ENCODE measurements around the gene MED25. TPM values are rescaled to one million over a fixed set of nuclear protein-coding genes. Genes with fewer than 3 reads are reported as not detected.

The MED25 gene
- total and polyA plus RNA-seq, 2 of the 4 experiments (the other 2 are of a cell fraction): 4.7 to 38.5 TPM

DNA sequence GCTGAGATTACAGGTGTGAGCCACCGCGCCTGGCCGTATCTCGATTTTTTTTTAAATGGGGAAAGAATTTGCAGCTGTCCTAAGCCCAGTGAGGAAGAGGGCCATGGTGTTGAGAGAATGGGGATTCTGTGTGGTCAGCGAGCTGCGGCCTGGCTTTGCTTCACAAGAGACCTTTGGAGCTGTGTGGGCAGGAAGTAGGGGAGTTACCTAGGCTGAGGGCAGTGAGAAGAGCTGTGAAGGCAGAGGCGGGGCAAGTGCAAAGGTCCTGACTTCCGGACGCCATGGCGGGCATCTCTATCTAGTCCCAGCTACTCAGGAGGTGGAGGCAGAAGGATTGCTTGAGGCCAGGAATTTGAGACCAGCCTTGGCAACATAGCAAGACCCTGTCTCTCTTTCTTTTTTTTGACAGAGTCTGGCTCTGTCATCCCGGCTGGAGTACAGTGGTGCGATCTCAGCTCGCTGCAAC is 46.4 kb upstream of the MED25 start:
- H3K4me2 ChIP-seq (ENCODE audit: low read depth, low read length): no peak overlapping the region
- intact Hi-C loops (cut with micrococcal nuclease) (no loop called here), in situ Hi-C loops (cut with MboI; ENCODE audit: low sequenced_read_pairs) (no loop called here), dilution Hi-C loops (cut with HindIII; ENCODE audit: low sequenced_read_pairs, unreplicated experiment) (no loop called here)
- WGBS, 2 experiments (ENCODE audit: extremely low coverage in 2 of 2, insufficient read length in 1 of 2): 98% methylated on average over 8 of the region's 13 CpGs; no CpG with 5 or more reads in 1 of the 2 experiments
- POLR2A ChIA-PET (ENCODE audit: unreplicated experiment): no interaction called here
- H3K9me1 ChIP-seq (ENCODE audit: insufficient read depth, low read length): peaks cover 28% of the 10 kb centered on the region
- H3K9me3 ChIP-seq (ENCODE audit: control insufficient read depth, insufficient read depth, low read length): no peaks in the 10 kb centered on the region
- no peak overlapping the region for H2BK5ac ChIP-seq (ENCODE audit: low read depth, low read length, poor library complexity, severe bottlenecking)
- H3K36me3 ChIP-seq (ENCODE audit: control insufficient read depth, insufficient read depth, low read length): peaks cover 14% of the 10 kb centered on the region
- no peak overlapping the region for H4K8ac ChIP-seq (ENCODE audit: low read depth in 2 of 2, low read length in 2 of 2)
- no peak overlapping the region for H3K56ac ChIP-seq (ENCODE audit: extremely low read depth, insufficient read depth, low read length)
- no peak overlapping the region for H2AK9ac ChIP-seq (replicated peaks; ENCODE audit: low read depth, low read length, poor library complexity)
- ATAC-seq (ENCODE audit: low read depth): no peak
- no peak overlapping the region for H2BK120ac ChIP-seq (ENCODE audit: low read depth, low read length)
- H3K27me3 ChIP-seq (ENCODE audit: control insufficient read depth, insufficient read depth, low read length): no peaks in the 10 kb centered on the region
- peaks cover 64% of the 10 kb centered on the region for H4K20me1 ChIP-seq (ENCODE audit: insufficient read depth, low read length)
- no peak overlapping the region for H3K27ac ChIP-seq (ENCODE audit: insufficient read depth, low read length)
- no peak overlapping the region for H2BK20ac ChIP-seq (ENCODE audit: low read depth, low read length)
- H4K91ac ChIP-seq (ENCODE audit: insufficient read depth, low read depth, low read length): no peak overlapping the region
- no peak overlapping the region for H3K4ac ChIP-seq (ENCODE audit: low read depth, low read length)
- no peak overlapping the region for H3K14ac ChIP-seq (replicated peaks; ENCODE audit: low read depth, low read length)
- H3K4me1 ChIP-seq (ENCODE audit: control insufficient read depth, insufficient read depth, low read length): peaks cover 9% of the 10 kb centered on the region
- no peak overlapping the region for H2AK5ac ChIP-seq (ENCODE audit: low read depth, low read length)
- no peak overlapping the region for H3K4me3 ChIP-seq (ENCODE audit: insufficient read depth, low read depth, low read length)
- CTCF ChIA-PET: no interaction called here
- H3K79me1 ChIP-seq (ENCODE audit: low read depth in 1 of 2, low read length in 2 of 2): peaks cover 23 to 84% of the 10 kb centered on the region in 2 experiments
- no peak for DNase-seq
- H4K5ac ChIP-seq (ENCODE audit: low read depth, low read length): no peak overlapping the region
- H3K18ac ChIP-seq (ENCODE audit: low read depth, low read length): no peak overlapping the region
- H3K9ac ChIP-seq (ENCODE audit: low read depth, low read length): no peak overlapping the region
- H3K23ac ChIP-seq (ENCODE audit: low read depth, low read length): no peak overlapping the region
- BruUV-seq (replicated peaks): no TSS peak
- TF ChIP-seq MXI1 (IDR thresholded peaks at IDR 0.05; ENCODE audit: borderline replicate concordance, low read depth, low read length) (no peak), CHD1 (IDR thresholded peaks at IDR 0.05; ENCODE audit: low read depth, low read length) (no peak), POLR2A (IDR thresholded peaks at IDR 0.05; ENCODE audit: low read depth, low read length) (no peak), SMC3 (IDR thresholded peaks at IDR 0.05; ENCODE audit: low read depth, low read length) (no peak), CEBPB (IDR thresholded peaks at IDR 0.05; ENCODE audit: low read depth, low read length) (no peak), MAZ (IDR thresholded peaks at IDR 0.05; ENCODE audit: borderline replicate concordance, low read depth, low read length) (no peak), RAD21 (IDR thresholded peaks at IDR 0.05; ENCODE audit: low read length) (no peak), MAFK (IDR thresholded peaks at IDR 0.05; ENCODE audit: low read depth, low read length) (no peak), NFE2L2 (IDR thresholded peaks at IDR 0.05; ENCODE audit: low read depth, low read length) (no peak), RFX5 (IDR thresholded peaks at IDR 0.05; ENCODE audit: low read depth, low read length) (no peak), RCOR1 (IDR thresholded peaks at IDR 0.05; ENCODE audit: insufficient replicate concordance, low read length) (no peak), FOS (IDR thresholded peaks at IDR 0.05; ENCODE audit: low read depth, low read length) (no peak)
- TF ChIP-seq, protein P1, sequence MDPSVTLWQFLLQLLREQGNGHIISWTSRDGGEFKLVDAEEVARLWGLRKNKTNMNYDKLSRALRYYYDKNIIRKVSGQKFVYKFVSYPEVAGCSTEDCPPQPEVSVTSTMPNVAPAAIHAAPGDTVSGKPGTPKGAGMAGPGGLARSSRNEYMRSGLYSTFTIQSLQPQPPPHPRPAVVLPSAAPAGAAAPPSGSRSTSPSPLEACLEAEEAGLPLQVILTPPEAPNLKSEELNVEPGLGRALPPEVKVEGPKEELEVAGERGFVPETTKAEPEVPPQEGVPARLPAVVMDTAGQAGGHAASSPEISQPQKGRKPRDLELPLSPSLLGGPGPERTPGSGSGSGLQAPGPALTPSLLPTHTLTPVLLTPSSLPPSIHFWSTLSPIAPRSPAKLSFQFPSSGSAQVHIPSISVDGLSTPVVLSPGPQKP (IDR thresholded peaks at IDR 0.05; ENCODE audit: borderline replicate concordance, low read depth, low read length): no peak
- TF ChIP-seq, protein P2, sequence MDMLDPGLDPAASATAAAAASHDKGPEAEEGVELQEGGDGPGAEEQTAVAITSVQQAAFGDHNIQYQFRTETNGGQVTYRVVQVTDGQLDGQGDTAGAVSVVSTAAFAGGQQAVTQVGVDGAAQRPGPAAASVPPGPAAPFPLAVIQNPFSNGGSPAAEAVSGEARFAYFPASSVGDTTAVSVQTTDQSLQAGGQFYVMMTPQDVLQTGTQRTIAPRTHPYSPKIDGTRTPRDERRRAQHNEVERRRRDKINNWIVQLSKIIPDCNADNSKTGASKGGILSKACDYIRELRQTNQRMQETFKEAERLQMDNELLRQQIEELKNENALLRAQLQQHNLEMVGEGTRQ (IDR thresholded peaks at IDR 0.05; ENCODE audit: low read depth, low read length): no peak
- TF ChIP-seq, protein P3, sequence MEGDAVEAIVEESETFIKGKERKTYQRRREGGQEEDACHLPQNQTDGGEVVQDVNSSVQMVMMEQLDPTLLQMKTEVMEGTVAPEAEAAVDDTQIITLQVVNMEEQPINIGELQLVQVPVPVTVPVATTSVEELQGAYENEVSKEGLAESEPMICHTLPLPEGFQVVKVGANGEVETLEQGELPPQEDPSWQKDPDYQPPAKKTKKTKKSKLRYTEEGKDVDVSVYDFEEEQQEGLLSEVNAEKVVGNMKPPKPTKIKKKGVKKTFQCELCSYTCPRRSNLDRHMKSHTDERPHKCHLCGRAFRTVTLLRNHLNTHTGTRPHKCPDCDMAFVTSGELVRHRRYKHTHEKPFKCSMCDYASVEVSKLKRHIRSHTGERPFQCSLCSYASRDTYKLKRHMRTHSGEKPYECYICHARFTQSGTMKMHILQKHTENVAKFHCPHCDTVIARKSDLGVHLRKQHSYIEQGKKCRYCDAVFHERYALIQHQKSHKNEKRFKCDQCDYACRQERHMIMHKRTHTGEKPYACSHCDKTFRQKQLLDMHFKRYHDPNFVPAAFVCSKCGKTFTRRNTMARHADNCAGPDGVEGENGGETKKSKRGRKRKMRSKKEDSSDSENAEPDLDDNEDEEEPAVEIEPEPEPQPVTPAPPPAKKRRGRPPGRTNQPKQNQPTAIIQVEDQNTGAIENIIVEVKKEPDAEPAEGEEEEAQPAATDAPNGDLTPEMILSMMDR (conservative IDR thresholded peaks at IDR 0.05; ENCODE audit: low read depth, low read length): no peak
- no peak overlapping the region for H2BK15ac ChIP-seq (ENCODE audit: low read depth, low read length)
- H2AFZ ChIP-seq (replicated peaks; ENCODE audit: low read length, poor library complexity): no peak overlapping the region

Measured in IMR-90 (cell line).